ENCODE measurements around the gene LARP4B. TPM values are rescaled to one million over a fixed set of nuclear protein-coding genes. Genes with fewer than 3 reads are reported as not detected.

The LARP4B gene
- total RNA-seq, 1 donor from 2014 or later: 101 TPM

GRCh38 chr10:824497-824896 lies 107.0 kb downstream of the LARP4B start:
- Histone ChIP-seq H3K4me2 (ENCODE audit: low read length) (no peak overlapping the region), H2AFZ (ENCODE audit: low read depth, low read length) (no peak overlapping the region), H3K9me3 (ENCODE audit: insufficient read depth, low read depth, low read length) (no peaks in the 10 kb centered on the region), H3K27ac (ENCODE audit: low read depth, low read length) (no peak overlapping the region), H3K4me3 (ENCODE audit: insufficient read depth, low read depth, low read length) (no peak overlapping the region), H3K36me3 (ENCODE audit: insufficient read depth, low read length) (peaks cover 52% of the 10 kb centered on the region), H3K27me3 (ENCODE audit: insufficient read depth, low read length) (no peaks in the 10 kb centered on the region), H3K79me2 (ENCODE audit: insufficient read depth, low read length) (peaks cover 25% of the 10 kb centered on the region), H3K9ac (ENCODE audit: low read length) (no peak overlapping the region), H4K20me1 (ENCODE audit: insufficient read depth, low read length) (peaks cover 80% of the 10 kb centered on the region), H3K4me1 (ENCODE audit: insufficient read depth, low read length) (peaks cover 12% of the 10 kb centered on the region)
- H3K27me3 Mint-ChIP-seq (ENCODE audit: low read depth, unreplicated experiment): no peaks in the 10 kb centered on the region
- DNase-seq (ENCODE audit: low read depth) (no peak), FAIRE-seq (no peak)
- peaks cover 17% of the 10 kb centered on the region for H3K4me1 Mint-ChIP-seq (ENCODE audit: low read depth, unreplicated experiment)
- peaks cover 34% of the 10 kb centered on the region for H3K36me3 Mint-ChIP-seq (ENCODE audit: low read depth, unreplicated experiment)
- no peaks in the 10 kb centered on the region for H3K9me3 Mint-ChIP-seq (ENCODE audit: unreplicated experiment)
- no peak overlapping the region for H3K27ac Mint-ChIP-seq (ENCODE audit: unreplicated experiment)
- H3K4me3 Mint-ChIP-seq (ENCODE audit: unreplicated experiment): no peak overlapping the region
- TF ChIP-seq CTCF (IDR thresholded peaks at IDR 0.05; ENCODE audit: insufficient read depth, low read depth, low read length) (no peak), EZH2 (IDR thresholded peaks at IDR 0.05; ENCODE audit: insufficient read depth, low read length) (no peak)

- Histone ChIP-seq H4K20me1 (ENCODE audit: insufficient read depth, low read length) (peaks cover 76% of the 10 kb centered on the region), H3K27ac (ENCODE audit: low read depth, low read length) (no peak overlapping the region), H3K36me3 (ENCODE audit: insufficient read depth, low read length) (peaks cover 44% of the 10 kb centered on the region), H3K4me1 (ENCODE audit: insufficient read depth, low read length) (peaks cover 23% of the 10 kb centered on the region), H3K27me3 (ENCODE audit: insufficient read depth, low read length) (no peaks in the 10 kb centered on the region), H3K9me3 (ENCODE audit: insufficient read depth, low read depth, low read length) (no peaks in the 10 kb centered on the region), H2AFZ (ENCODE audit: low read depth, low read length) (no peak overlapping the region), H3K9ac (ENCODE audit: low read length) (no peak overlapping the region), H3K4me2 (ENCODE audit: low read length) (no peak overlapping the region), H3K4me3 (ENCODE audit: insufficient read depth, low read depth, low read length) (no peak overlapping the region), H3K79me2 (ENCODE audit: insufficient read depth, low read length) (peaks cover 9% of the 10 kb centered on the region)
- Mint-ChIP-seq H3K27ac (ENCODE audit: unreplicated experiment) (no peak overlapping the region), H3K4me1 (ENCODE audit: low read depth, unreplicated experiment) (peaks cover 30% of the 10 kb centered on the region), H3K27me3 (ENCODE audit: low read depth, unreplicated experiment) (no peaks in the 10 kb centered on the region), H3K36me3 (ENCODE audit: low read depth, unreplicated experiment) (peaks cover 31% of the 10 kb centered on the region), H3K4me3 (ENCODE audit: unreplicated experiment) (no peak overlapping the region), H3K9me3 (ENCODE audit: unreplicated experiment) (no peaks in the 10 kb centered on the region)
- no peak for TF ChIP-seq CTCF (IDR thresholded peaks at IDR 0.05; ENCODE audit: insufficient read depth, low read depth, low read length)
- no peak for TF ChIP-seq EZH2 (IDR thresholded peaks at IDR 0.05; ENCODE audit: insufficient read depth, low read length)
- FAIRE-seq (no peak), DNase-seq (ENCODE audit: low read depth) (no peak)
These were observed 108.7 kb downstream of the LARP4B start for GRCh38 chr10:822661-823367.

- Histone ChIP-seq H3K4me2 (ENCODE audit: low read length) (no peak overlapping the region), H3K36me3 (ENCODE audit: insufficient read depth, low read length) (peaks cover 46% of the 10 kb centered on the region), H3K27ac (ENCODE audit: low read depth, low read length) (no peak overlapping the region), H3K27me3 (ENCODE audit: insufficient read depth, low read length) (no peaks in the 10 kb centered on the region), H3K79me2 (ENCODE audit: insufficient read depth, low read length) (peaks cover 3% of the 10 kb centered on the region), H3K4me1 (ENCODE audit: insufficient read depth, low read length) (peaks cover 23% of the 10 kb centered on the region), H3K9me3 (ENCODE audit: insufficient read depth, low read depth, low read length) (no peaks in the 10 kb centered on the region), H3K4me3 (ENCODE audit: insufficient read depth, low read depth, low read length) (no peak overlapping the region), H4K20me1 (ENCODE audit: insufficient read depth, low read length) (peaks cover 77% of the 10 kb centered on the region), H2AFZ (ENCODE audit: low read depth, low read length) (no peak overlapping the region), H3K9ac (ENCODE audit: low read length) (no peak overlapping the region)
- TF ChIP-seq CTCF (IDR thresholded peaks at IDR 0.05; ENCODE audit: insufficient read depth, low read depth, low read length) (no peak), EZH2 (IDR thresholded peaks at IDR 0.05; ENCODE audit: insufficient read depth, low read length) (no peak)
- Mint-ChIP-seq H3K27ac (ENCODE audit: unreplicated experiment) (no peak overlapping the region), H3K27me3 (ENCODE audit: low read depth, unreplicated experiment) (no peaks in the 10 kb centered on the region), H3K36me3 (ENCODE audit: low read depth, unreplicated experiment) (peaks cover 33% of the 10 kb centered on the region), H3K4me3 (ENCODE audit: unreplicated experiment) (no peak overlapping the region), H3K4me1 (ENCODE audit: low read depth, unreplicated experiment) (peaks cover 36% of the 10 kb centered on the region), H3K9me3 (ENCODE audit: unreplicated experiment) (no peaks in the 10 kb centered on the region)
- FAIRE-seq: no peak
- DNase-seq (ENCODE audit: low read depth): no peak
These were observed 109.3 kb downstream of the LARP4B start for GRCh38 chr10:822197-822596.

Data from astrocyte (in vitro differentiated cells and primary cell).